Urinary bladder (tissue), 4 donors: ENCODE measurements around the gene FBF1. TPM values are rescaled to one million over a fixed set of nuclear protein-coding genes. Genes with fewer than 3 reads are reported as not detected.

Source experiments
- DNase-seq: peaks from one replicate; pipeline ENCODE4 v3.0.0-alpha.2; 2015; ENCODE audit errors: extremely low spot score
- H3K27ac ChIP-seq: one replicate; pipeline ENCODE4 v1.5.1; 2013; ENCODE audit warnings: low read depth, mild to moderate bottlenecking, moderate library complexity
- H3K36me3 ChIP-seq: one replicate; pipeline ENCODE4 v1.6.1; 2013; ENCODE audit warnings: mild to moderate bottlenecking, moderate library complexity; ENCODE audit not compliant: insufficient read depth
- H3K4me1 ChIP-seq: one replicate; pipeline ENCODE4 v1.6.1; 2013; ENCODE audit warnings: mild to moderate bottlenecking, moderate library complexity; ENCODE audit not compliant: insufficient read depth
- H3K4me3 ChIP-seq: one replicate; pipeline ENCODE4 v1.5.1; 2013; ENCODE audit warnings: low read depth, low read length
- WGBS: extraction: QIAGEN DNeasy Blood & Tissue Kit; methylation state at CpG from one replicate; pipeline ENCODE4 v1.1.7; 2013; 5-methylcytosine and 5-hydroxymethylcytosine counted together
- polyA plus RNA-seq: library from polyadenylated mRNA; stranded (reverse); fragments of 200-250 nt; gene quantifications from one replicate; pipeline ENCODE4 v1.2.3, GENCODE V29; 2013
- total RNA-seq: library from RNA; depleted of rRNA; stranded (reverse); fragments of >200 nt; gene quantifications from one replicate; pipeline ENCODE4 v1.2.3, GENCODE V29; 2014
- donor health status: healthy with polysubstance abuse.
- donor health status: healthy.

FBF1 gene, protein sequence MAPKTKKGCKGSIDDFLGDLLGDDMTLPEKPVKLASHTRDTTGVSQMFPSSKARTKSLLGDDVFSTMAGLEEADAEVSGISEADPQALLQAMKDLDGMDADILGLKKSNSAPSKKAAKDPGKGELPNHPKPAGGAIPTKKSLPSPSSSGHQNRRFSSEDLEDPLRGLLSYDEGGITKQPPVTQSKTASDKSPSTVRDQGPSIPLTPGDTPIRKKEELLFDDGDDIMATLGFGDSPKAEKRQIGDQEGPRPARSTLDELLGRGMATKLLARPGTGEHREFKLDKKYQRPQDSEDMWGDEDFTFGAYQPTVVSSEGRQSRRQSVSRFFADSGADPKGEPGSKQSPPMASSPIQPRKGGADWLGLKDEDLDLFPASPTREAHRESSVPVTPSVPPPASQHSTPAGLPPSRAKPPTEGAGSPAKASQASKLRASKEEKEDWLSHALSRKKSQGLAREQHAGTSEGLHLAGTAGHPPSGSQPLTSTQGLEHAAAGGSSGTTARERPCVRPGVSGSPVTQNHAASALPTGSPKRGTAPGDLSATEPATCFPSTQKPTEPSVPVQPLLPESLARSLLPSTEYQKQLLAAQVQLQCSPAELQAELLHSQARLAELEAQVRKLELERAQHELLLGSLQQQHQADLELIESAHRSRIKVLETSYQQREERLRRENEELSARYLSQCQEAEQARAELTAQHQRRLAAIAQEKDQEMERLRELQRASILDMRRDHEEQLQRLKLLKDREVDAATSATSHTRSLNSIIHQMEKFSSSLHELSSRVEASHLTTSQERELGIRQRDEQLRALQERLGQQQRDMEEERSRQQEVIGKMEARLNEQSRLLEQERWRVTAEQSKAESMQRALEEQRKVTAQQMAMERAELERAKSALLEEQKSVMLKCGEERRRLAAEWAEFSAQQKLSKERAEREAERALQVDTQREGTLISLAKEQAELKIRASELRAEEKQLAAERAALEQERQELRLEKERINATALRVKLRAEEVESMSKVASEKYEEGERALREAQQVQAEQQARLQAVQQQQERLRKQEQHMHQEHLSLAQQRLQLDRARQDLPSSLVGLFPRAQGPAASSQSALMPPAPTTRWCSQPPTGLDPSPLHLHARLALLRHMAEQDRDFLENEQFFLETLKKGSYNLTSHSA
- total RNA-seq (10.7 TPM), polyA plus RNA-seq (7.9 TPM)

DNA sequence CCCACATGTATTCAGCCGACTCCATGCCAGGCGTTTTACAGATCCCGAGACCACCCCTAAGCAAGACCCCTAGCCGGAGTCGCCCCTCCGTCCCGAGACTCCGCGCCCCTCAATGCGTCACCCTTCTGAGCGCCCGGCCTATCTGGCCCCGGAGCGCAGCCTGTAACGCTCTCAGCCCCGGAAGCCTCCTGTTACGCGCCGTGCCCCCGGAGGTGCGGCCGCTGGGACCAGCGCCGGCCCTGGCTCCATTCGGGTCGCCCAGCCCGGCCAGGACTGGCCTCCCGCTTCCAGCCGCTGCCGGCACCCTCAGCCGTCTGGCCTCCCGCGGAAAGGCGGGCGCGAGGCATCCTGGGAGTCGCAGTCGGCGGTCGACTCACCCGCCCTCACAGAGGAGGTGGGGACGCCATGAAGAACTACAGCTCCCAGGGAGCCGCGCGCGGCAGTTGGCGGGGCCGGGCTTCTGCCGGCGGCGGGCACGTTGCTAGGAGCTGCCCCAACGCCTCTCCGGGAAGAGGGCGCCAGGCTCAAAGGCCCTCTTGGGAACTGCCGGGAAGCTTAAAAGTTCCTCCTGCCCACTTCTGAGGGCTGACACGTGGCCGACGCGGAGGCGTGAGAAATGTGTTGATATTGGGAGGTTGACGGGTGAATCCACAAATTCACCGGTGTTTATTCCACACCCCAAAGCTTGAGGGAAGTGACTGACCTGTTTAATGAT, at the start of gene FBF1:
FBF1 (minus strand) TSS at position 316 of the 715 bp plus-strand sequence. CDS start 2,893 bp downstream, outside the sequence.
- under 1% methylated on average over 63 of the region's 63 CpGs for WGBS
- H3K4me3 ChIP-seq: peak within 1 kb of the TSS; percentile 90
- peak; percentile 77 for DNase-seq
- no peak within 1 kb of the TSS for H3K27ac ChIP-seq
- H3K36me3 ChIP-seq: peaks cover 2% of the 10 kb centered on the region
- H3K4me1 ChIP-seq: no peaks in the 10 kb centered on the region

DNA sequence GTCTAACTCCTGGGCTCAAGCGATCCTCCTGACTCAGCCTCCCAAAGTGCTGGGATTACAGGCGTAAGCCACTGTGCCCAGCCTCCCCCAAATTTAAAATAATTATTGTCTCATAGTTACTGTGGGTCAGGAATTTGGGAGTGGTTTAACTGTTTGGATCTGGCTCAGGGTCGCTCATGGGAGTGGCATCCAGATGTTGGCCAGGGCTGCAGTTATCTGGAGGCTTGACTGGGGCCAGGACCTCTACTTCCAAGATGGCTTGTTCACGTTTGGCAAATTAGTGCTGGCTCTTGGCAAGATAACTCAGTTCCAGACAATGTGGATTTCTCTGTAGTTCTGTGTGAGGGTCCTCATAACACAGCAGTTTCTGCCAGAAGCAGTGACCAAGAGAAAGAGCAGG, 46.2 kb upstream of the FBF1 start:
- no peak for DNase-seq
- 77% methylated on average over 4 of the region's 4 CpGs for WGBS
- Histone ChIP-seq H3K4me1 (no peaks in the 10 kb centered on the region), H3K4me3 (no peak overlapping the region), H3K36me3 (no peaks in the 10 kb centered on the region), H3K27ac (no peak overlapping the region)

DNA sequence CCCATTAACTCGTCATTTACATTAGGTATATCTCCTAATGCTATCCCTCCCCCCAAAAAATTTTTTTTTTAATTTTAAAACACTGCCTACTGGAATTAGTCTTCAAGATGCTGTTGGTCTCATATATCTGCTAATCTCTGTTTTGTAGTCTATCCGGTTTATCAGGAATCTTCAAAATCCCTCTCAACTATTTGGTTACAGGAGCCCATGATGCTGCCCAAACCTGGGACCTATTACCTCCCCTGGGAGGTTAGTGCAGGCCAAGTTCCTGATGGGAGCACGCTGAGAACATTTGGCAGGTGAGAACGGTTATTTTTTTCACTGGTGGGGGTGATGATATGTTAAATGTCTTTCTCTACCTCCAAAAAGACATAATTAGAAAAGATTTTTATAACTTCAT, 45.1 kb upstream of the FBF1 start:
- H3K36me3 ChIP-seq: no peaks in the 10 kb centered on the region
- WGBS: 86% methylated on average over 4 of the region's 4 CpGs
- no peak overlapping the region for H3K4me3 ChIP-seq
- H3K4me1 ChIP-seq: no peaks in the 10 kb centered on the region
- no peak for DNase-seq
- no peak overlapping the region for H3K27ac ChIP-seq

DNA sequence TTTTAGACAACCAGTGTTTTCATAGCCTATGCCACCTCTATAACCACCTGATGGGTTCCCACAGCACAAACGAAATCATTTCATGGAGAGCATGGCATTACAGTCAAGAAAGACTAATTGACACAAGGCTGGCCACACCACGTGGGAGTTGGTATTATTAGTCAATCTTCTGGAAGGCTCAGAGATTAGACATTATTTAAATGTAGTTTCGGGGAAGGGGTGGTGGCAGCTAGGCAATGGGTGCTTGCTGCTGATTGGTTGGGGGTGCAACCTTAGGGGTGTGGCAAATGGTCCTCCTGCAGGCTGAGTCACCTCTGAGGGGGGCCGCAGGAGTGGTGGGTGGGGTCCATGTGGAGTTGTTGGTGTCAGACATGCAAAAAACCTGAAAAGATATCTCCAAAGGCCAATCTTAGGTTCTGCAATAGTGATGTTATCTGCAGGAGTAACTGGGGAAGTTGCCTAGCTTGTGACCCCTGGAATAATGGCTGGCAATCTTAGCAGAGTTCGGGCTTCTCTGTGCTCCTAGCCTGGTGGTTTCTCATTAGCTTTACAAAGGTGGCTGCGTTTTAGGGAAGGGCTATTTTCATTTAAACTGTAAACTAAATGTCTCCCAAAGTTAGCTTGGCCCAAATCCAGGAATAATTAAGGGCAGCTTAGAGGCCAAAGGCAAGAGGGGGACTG, 42.8 kb upstream of the FBF1 start:
- H3K27ac ChIP-seq: no peak overlapping the region

DNA sequence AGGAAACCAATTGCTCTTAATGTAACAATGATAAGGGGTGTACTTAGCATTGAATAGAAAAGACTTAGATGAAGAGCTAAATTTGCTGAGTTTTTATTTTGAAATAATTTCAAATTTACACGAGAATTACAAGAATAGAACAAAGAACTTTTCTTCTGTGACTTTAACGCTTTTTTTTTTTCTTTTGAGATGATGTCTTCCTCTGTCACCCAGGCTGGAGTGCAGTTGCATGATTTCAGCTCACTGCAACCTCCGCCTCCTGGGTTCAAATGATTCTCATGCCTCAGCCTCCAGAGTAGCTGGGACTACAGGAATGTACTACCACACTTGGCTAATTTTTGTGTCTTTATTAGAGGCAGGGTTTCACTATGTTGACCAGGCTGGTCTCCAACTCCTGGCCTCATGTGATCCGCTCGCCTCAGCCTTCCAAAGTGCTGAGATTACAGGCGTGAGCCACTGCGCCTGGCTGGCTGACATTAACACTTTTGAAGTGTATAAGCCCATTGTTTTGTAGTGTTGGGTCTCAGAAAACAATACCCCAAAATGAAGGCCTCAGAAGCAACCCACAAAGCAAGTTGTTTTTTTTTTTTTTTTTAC, 40.3 kb upstream of the FBF1 start:
- Histone ChIP-seq H3K36me3 (no peaks in the 10 kb centered on the region), H3K4me1 (no peaks in the 10 kb centered on the region), H3K27ac (no peak overlapping the region), H3K4me3 (no peak overlapping the region)
- 92% methylated on average over 7 of the region's 7 CpGs for WGBS
- DNase-seq: no peak

More for the DNA sequence above, 42.8 kb upstream of the FBF1 start:
- WGBS: 58% methylated on average over 6 of the region's 6 CpGs
- Histone ChIP-seq H3K4me3 (no peak overlapping the region), H3K36me3 (no peaks in the 10 kb centered on the region), H3K4me1 (no peaks in the 10 kb centered on the region)
- DNase-seq: no peak

DNA sequence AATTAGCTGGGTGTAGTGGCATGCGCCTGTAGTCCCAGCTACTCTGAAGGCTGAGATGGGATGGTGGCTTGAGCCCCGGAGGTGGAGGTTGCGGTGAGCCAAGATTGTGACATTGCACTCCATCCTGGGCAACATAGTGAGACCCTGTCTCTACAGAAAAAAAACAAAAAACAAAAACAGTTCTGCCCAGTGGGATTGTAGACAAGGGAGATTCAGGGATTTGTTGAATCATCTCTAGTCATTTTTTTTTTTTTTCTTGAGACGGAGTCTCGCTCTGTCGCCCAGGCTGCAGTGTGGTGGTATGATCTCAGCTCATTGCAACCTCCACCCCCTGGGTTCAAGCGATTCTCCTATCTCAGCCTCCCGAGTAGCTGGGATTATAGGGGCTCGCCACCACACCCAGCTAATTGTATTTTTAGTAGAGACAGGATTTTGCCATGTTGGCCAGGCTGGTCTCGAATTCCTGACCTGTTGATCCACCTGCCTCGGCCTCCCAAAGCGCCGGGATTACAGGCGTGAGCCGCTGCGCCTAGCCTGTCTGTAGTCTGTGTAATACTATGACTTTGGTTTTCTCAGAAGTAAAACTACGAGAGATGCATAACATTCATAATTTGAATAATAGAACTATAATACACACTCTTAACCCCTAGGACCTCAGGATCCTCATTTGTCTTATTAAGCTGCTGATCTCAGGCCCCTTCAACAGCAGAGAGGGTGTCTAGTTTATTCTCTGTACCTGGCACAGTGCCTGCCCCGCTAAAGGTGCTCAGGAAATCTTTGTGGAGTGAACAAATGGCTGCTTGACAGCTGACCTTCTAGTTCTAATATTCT, 39.6 kb upstream of the FBF1 start:
- Histone ChIP-seq H3K4me1 (no peaks in the 10 kb centered on the region), H3K4me3 (peak overlapping the region; percentile 75), H3K27ac (peak overlapping the region; percentile 97), H3K36me3 (no peaks in the 10 kb centered on the region)
- no peak for DNase-seq
- 83% methylated on average over 18 of the region's 18 CpGs for WGBS

DNA sequence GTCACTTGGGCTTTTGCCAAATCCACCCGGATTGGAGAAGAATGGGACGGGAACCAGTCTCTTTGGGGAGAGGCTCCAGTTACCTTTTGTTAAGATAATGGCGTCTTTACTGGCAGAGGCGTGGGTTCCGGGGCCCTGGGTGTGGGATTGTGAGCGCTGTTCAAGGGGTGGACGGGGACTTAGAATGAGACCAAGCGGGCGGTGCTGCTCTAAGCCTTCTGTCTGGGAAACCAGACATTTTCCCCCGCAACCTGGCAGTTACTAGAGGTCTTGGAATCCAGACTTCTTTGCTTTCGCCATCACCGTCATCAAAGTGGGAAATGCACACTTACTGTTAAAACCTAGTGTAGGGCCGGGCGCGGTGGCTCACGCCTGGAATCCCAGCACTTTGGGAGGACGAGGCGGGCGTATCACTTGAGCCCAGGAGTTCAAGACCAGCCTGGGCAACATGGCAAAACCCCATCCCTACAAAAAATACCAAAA, 38.9 kb upstream of the FBF1 start:
- no peak for DNase-seq
- H3K4me3 ChIP-seq: peak overlapping the region; percentile 75
- H3K36me3 ChIP-seq: no peaks in the 10 kb centered on the region
- WGBS: 3% methylated on average over 19 of the region's 19 CpGs
- H3K4me1 ChIP-seq: no peaks in the 10 kb centered on the region
- peak overlapping the region; percentile 97 for H3K27ac ChIP-seq

DNA sequence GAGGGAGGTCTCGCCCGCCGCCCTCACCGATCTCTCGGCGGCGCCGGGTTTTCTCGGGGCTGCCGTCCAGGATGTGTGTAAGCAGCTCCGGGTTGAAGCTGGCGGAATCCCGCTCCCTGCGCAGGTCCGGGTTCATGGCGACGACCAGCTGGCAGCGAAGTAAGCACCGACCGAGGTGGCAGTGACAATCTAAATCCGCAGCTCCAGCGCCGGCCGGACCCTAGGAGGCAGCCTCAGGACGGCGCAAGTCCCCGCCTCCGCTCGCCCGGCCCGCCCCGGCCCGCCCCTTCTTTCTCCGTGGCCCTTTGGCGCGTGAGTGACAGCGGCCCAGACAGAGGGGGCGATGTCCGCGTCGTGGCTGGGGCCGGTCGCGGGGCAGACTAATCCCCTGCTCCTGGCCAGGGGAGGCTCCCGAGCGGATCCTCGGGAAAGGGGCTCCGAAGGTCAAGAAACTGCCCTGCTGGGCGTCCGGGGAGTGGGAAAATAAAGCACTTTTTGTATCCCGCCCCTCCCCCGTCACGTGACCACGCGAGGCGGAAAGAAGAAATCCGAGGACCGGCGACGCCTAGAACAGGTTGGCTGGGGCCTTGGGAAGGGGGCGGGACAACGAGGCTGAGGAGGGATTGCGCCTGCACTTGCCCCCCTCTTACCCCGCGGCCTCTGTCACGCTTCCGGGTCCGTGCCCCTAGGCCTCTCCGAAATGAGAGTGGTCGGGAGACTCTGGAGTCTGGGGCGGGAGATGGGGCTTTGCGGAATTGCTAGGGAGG, 38.3 kb upstream of the FBF1 start, which contains the start of the genes ACOX1 and TEN1:
ACOX1 (minus strand) TSS at position 229 of the 767 bp plus-strand sequence; CDS start at position 136, 93 bp downstream.
TEN1 (plus strand) TSS at position 303 of the 767 bp plus-strand sequence. CDS start 6,953 bp downstream, outside the sequence.
- under 1% methylated on average over 72 of the region's 72 CpGs for WGBS
- Histone ChIP-seq H3K27ac (peak within 1 kb of the TSS; percentile 98), H3K4me3 (peak within 1 kb of the TSS; percentile 75), H3K36me3 (no peaks in the 10 kb centered on the region), H3K4me1 (no peaks in the 10 kb centered on the region)
- peak; percentile 95 for DNase-seq

DNA sequence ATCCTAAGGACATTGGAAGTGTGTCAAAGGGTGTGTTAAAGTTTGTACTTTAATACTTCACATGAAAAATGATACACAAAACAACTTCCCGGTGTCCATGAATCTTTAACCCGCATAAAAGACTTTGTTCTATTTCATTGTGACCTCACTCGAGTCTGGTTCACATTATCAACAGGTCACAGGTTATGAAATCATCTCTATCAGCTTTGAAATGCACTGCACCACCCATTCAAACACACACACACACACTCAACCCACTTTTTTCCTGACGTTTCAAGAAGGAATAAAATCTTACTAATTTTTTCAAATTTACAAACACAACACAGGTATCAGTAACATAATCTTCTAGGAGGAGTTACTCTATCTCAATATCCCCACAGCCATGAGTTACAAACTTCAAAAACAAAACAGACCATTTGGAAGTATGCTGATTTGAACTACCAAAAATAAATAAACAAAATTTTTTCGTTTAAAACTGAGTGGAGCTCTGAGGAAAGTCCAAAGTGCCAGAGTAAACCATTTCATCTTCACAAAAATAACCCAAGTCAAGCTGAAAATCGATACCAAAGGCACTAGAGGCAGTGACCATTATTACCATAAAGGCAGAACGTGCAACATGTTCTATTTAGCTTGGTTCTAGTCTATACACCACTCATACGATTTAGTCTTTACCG, 35.5 kb upstream of the FBF1 start:
- Histone ChIP-seq H3K27ac (no peak overlapping the region), H3K4me3 (no peak overlapping the region), H3K36me3 (peaks cover 2% of the 10 kb centered on the region), H3K4me1 (no peaks in the 10 kb centered on the region)
- 51% methylated on average over 9 of the region's 9 CpGs for WGBS
- no peak for DNase-seq

DNA sequence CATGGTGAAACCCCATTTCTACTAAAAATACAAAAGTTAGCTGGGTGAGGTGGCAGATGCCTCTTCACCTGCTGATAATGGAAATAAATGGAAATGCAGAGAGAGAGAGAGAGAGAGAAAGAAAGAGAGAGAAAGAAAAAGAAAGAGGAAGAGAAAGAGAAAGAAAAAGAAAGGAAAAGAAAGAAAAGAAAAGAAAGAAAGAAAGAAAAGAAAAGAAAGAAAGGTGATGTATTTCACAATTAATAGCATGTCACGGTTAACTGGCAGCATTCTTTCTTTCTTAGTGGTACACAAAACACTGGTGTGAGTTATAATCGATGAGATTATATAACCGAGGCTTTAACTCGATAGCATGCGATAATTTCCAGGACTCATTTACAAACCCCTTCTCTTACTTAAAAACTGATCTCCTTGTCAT, 34.9 kb upstream of the FBF1 start:
- Histone ChIP-seq H3K27ac (no peak overlapping the region), H3K4me3 (no peak overlapping the region), H3K36me3 (peaks cover 2% of the 10 kb centered on the region), H3K4me1 (no peaks in the 10 kb centered on the region)
- 80% methylated on average over 5 of the region's 5 CpGs for WGBS
- no peak for DNase-seq
